SK-N-SH treated with all-trans-retinoic acid at 6 μM for 48 hours (cell line): ENCODE measurements around the gene SHANK1.

Experiments
- BACH2 ChIP-seq: fragments of 250-450 bp; sonication (Bioruptor Pico); IDR thresholded peaks from 2 replicates; pipeline ENCODE4 v1.9.0; 2021; ENCODE audit warnings: mild to moderate bottlenecking, borderline replicate concordance
- CSDC2 ChIP-seq: fragments of 250-450 bp; sonication (Bioruptor Pico); IDR thresholded peaks from 2 replicates; pipeline ENCODE4 v1.5.0; 2020; ENCODE audit warnings: mild to moderate bottlenecking, moderate library complexity
- OSR1 ChIP-seq: fragments of 250-450 bp; sonication (Bioruptor Pico); IDR thresholded peaks from 2 replicates; pipeline ENCODE4 v1.8.0; 2022; ENCODE audit warnings: moderate library complexity, mild to moderate bottlenecking, inconsistent platforms
- TF ChIP-seq, protein P1 (sequence below): fragments of 250-450 bp; sonication (Bioruptor Pico); IDR thresholded peaks from 2 replicates; pipeline ENCODE4 v1.8.0; 2021; ENCODE audit warnings: low read depth, mild to moderate bottlenecking, moderate library complexity, borderline replicate concordance

- TF ChIP-seq, protein P1, sequence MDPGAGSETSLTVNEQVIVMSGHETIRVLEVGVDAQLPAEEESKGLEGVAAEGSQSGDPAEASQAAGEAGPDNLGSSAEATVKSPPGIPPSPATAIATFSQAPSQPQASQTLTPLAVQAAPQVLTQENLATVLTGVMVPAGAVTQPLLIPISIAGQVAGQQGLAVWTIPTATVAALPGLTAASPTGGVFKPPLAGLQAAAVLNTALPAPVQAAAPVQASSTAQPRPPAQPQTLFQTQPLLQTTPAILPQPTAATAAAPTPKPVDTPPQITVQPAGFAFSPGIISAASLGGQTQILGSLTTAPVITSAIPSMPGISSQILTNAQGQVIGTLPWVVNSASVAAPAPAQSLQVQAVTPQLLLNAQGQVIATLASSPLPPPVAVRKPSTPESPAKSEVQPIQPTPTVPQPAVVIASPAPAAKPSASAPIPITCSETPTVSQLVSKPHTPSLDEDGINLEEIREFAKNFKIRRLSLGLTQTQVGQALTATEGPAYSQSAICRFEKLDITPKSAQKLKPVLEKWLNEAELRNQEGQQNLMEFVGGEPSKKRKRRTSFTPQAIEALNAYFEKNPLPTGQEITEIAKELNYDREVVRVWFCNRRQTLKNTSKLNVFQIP, result no peak
- TF ChIP-seq OSR1 (no peak), BACH2 (CRISPR knock-in tag) (no peak), CSDC2 (CRISPR knock-in tag) (no peak)
These were observed 74.5 kb downstream of the SHANK1 start for GRCh38 chr19:50645107-50645506.
